HepG2 (cell line): ENCODE data around the gene MIB1.

Experiments used
- EZH2 ChIP-seq: conservative IDR thresholded peaks from 2 replicates; pipeline ENCODE4 v1.6.1; 2012; ENCODE audit warnings: mild to moderate bottlenecking, low read depth, low read length, moderate library complexity
- HNRNPK ChIP-seq: fragments of 200-400 bp; formaldehyde crosslinking; IDR thresholded peaks from 2 replicates; pipeline ENCODE4 v1.6.1; 2018; ENCODE audit warnings: low read length, low read depth, moderate library complexity, mild to moderate bottlenecking; ENCODE audit not compliant: poor library complexity, severe bottlenecking
- MED1 ChIP-seq: sonication (generic); formaldehyde crosslinking; IDR thresholded peaks from 2 replicates; pipeline ENCODE4 v1.4.0; 2020; ENCODE audit warnings: missing genetic modification reagents
- NFYB ChIP-seq: sonication (generic); formaldehyde crosslinking; IDR thresholded peaks from 2 replicates; pipeline ENCODE4 v1.4.0; 2020; ENCODE audit warnings: missing genetic modification reagents
- ZBTB3 ChIP-seq: sonication (generic); formaldehyde crosslinking; IDR thresholded peaks from 2 replicates; pipeline ENCODE4 v1.4.0; 2020; ENCODE audit warnings: low read depth, mild to moderate bottlenecking, moderate library complexity, missing genetic modification reagents, borderline replicate concordance
- ZMAT3 ChIP-seq: sonication (generic); formaldehyde crosslinking; conservative IDR thresholded peaks from 2 replicates; pipeline ENCODE4 v1.7.0; 2021; ENCODE audit warnings: missing genetic modification reagents
- ZNF350 ChIP-seq: sonication (generic); formaldehyde crosslinking; IDR thresholded peaks from 2 replicates; pipeline ENCODE4 v1.4.0; 2020; ENCODE audit warnings: mild to moderate bottlenecking, low read depth, missing genetic modification reagents, borderline replicate concordance
- TF ChIP-seq, protein P1 (sequence below): sonication (generic); formaldehyde crosslinking; IDR thresholded peaks from 2 replicates; pipeline ENCODE4 v1.5.0; 2020; ENCODE audit warnings: mild to moderate bottlenecking, missing genetic modification reagents, moderate library complexity

GRCh38 chr18:21833604-21834298 lies 93.2 kb downstream of the MIB1 start:
- TF ChIP-seq, protein P1, sequence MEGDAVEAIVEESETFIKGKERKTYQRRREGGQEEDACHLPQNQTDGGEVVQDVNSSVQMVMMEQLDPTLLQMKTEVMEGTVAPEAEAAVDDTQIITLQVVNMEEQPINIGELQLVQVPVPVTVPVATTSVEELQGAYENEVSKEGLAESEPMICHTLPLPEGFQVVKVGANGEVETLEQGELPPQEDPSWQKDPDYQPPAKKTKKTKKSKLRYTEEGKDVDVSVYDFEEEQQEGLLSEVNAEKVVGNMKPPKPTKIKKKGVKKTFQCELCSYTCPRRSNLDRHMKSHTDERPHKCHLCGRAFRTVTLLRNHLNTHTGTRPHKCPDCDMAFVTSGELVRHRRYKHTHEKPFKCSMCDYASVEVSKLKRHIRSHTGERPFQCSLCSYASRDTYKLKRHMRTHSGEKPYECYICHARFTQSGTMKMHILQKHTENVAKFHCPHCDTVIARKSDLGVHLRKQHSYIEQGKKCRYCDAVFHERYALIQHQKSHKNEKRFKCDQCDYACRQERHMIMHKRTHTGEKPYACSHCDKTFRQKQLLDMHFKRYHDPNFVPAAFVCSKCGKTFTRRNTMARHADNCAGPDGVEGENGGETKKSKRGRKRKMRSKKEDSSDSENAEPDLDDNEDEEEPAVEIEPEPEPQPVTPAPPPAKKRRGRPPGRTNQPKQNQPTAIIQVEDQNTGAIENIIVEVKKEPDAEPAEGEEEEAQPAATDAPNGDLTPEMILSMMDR (CRISPR knock-in tag), result no peak
- TF ChIP-seq HNRNPK (no peak), ZMAT3 (CRISPR knock-in tag) (no peak), MED1 (CRISPR knock-in tag) (no peak), EZH2 (no peak), NFYB (CRISPR knock-in tag) (no peak), ZNF350 (no peak), ZBTB3 (no peak)
